ENCODE data around the gene UBE2J1.
A peak's percentile ranks its signal among the peaks of the same experiment; 100 is the strongest.
"Not testable (repeated sequence)": the region's sequence is repeated elsewhere in the genome, so short reads cannot be mapped to it uniquely, and the experiment has no call there.

Gene UBE2J1, protein sequence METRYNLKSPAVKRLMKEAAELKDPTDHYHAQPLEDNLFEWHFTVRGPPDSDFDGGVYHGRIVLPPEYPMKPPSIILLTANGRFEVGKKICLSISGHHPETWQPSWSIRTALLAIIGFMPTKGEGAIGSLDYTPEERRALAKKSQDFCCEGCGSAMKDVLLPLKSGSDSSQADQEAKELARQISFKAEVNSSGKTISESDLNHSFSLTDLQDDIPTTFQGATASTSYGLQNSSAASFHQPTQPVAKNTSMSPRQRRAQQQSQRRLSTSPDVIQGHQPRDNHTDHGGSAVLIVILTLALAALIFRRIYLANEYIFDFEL

DNA sequence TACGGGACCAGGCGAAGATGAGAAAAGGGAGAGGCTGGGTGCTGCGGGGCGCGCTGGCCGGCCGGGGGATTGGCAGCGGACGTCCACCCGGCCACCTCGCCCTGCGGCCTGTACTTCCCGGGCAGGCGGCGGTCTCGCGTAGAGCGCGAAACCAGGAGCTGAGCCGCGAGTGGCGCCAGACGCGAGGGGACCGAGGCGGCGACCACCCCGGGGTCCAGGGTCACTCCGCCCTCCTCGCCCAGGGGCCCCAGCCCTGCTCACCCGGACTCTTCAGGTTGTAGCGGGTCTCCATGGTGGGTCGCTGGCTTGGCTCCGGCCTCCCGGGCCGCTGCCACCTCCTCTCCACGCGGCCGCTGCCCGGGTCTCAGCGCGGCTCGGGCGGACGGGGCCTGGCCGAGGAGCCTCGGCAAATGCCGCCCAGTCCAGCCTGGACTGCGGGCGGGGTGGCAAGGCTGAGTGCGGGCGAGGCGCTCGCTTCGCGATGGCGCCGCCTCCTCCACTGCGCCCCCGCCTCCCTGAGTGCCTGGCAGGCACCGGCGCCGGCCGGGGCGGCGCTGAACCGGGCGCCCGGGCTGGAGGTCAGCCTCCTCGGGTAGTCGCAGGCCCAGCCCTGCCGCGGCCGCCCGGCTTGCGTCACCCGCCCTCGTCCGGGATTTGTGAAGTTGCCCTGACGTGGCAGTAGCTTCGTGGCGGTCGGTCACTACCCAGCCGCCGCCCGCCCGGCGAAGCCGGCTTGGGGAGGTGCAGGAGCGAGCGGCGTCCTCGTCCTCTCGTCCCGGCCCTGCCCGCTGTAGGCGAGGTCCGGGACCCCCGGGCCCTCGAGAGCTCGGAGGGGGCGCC, at the start of gene UBE2J1:
UBE2J1 (minus strand) TSS at position 445 of the 840 bp plus-strand sequence; CDS start at position 292, 153 bp downstream.
- peak; percentile 68 for DNase-seq

DNA sequence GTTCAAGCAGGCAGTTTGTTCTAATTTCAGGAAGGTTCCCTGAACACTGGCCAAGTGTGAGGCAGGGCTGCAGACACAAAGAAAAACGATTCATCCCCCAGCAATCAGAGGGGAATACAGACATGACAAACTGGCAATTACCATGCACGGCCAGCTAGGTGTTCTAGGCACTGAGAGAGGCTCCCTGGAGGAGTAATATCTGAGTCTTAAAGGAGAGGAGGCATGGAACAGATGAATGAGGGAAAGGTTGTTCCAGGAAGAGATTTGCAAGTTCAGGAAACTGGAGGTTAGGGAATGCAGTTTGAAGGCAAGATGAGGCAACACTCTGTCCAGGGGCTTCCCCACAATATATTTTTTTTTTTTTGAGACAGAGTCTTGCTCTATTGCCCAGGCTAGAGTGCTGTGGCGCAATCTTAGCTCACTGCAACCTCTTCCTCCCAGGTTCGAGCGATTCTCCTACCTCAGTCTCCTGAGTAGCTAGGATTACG, 48.4 kb upstream of the UBE2J1 start:
- no peak for DNase-seq

DNA sequence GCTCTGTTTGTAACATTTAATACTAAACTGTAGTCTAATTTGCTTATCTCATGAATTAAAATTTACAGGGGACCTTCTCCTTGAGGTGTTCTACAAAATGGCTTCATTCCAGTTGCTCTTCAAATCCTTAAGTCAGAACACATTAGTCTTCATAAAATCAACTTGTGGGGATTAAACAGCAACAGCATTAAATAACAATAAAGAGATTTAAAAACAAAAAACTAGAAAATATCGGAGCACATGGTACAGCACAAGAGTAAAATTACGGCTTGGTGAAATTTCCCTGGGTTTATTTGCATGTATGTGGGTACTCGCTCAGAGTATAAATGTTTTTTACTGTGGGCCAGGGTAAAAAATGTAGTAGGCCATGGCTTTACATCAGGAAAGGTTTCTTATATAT, 47.5 kb upstream of the UBE2J1 start:
- DNase-seq = no peak

DNA sequence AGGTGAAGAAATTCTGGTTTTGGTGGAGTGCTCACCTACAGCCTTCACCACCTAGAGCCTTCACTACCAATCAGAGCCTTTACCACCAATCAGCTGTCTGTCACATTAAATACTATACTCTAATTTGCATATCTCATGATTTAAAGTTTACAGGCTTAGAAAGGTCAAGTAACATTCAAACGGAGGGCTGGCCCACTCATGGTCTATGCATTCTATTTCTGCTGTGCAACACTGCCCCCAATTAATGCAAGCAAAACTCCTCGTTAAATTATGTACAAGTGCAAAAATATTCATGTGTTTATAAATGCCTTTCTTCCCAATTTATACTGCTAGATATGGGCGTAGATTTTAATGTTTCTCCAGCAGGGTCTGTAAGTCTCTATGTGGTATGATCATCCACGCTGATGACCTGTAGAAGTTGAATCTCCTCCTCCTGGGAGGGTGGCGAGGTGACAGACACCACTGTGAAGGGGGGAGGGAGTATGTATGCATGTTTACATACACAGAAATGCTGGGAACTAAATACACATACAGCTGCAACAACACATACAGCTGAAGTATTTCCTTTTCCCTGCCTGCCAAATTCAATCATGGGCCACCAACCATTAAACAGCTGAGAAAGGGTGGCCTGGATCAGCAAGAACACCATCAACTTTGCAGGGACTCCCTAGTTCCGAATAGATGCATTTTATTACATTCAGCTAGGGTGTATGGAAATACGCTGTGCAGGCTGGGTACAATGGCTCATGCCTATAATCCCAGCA, 46.4 kb upstream of the UBE2J1 start:
- no peak for DNase-seq

DNA sequence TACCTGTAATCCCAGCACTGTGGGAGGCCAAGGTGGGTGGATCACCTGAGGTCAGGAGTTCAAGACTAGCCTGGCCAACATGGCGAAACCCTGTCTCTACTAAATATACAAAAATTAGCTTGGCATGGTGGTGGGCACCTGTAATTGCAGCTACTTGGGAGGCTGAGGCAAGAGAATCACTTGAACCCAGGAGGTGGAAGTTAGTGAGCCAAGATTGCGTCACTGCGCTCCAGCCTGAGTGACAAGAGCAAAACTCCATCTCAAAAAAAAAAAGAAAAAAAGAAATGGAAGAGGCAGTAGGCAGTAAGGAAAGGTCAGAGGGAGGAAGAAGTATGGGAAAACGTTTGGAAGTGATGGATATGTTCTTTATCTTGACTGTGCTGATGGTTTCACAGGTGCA, 45.4 kb upstream of the UBE2J1 start:
- DNase-seq = not testable (repeated sequence)

DNA sequence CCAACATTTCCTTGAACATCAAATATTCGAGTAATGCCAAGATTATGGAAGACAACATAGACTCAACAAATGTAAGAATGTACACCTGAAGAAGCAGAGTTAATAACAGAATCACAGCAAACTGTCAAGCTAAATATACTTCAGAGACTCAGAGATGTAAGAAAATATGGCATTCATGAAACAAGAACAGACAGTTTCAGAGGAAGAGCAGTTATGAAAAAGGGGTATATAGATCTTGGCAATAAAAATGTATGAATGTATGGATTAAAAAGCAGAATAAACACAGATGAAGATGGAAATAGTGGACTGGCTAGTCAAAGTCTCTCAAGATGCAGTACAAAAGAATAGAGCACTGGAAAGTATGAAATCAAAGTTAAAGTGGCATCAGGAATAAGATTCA, 41.1 kb upstream of the UBE2J1 start:
- DNase-seq = no peak

DNA sequence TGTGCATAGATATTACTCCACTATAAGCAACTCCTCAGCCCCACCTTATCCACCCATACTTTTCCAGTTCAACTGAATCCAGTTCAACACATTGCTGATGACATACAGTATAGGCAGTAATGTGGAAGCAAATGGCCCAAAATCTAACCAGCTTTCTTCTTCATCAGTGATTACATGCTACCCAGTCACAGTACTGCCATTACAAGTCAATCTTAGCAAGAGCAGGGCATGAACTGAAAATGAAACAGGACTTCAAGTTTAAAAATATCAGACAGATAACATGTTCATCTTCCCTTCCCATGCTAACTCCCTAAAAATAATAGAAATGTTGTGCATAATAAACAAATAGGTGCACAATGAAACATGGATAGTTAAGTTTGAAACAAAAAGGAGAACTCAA, 40.3 kb upstream of the UBE2J1 start:
- no peak for DNase-seq

DNA sequence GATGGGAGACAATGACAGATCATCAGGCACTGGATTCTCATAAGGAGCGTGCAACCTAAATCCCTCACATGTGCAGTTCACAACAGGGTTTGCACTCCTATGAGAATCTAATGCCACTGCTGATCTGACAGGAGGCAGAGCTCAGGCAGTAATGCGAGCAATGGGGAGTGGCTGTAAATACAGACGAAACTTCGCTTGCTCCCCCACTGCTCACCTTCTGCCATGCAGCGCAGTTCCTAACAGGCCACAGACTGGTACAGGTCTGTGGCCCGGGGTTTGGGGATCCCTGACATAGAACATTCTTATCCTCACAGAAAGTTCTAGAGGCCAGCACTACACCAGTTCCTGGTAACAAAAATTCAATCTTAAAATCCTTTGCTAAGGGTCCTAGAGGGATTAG, 36.3 kb upstream of the UBE2J1 start:
- DNase-seq = no peak

DNA sequence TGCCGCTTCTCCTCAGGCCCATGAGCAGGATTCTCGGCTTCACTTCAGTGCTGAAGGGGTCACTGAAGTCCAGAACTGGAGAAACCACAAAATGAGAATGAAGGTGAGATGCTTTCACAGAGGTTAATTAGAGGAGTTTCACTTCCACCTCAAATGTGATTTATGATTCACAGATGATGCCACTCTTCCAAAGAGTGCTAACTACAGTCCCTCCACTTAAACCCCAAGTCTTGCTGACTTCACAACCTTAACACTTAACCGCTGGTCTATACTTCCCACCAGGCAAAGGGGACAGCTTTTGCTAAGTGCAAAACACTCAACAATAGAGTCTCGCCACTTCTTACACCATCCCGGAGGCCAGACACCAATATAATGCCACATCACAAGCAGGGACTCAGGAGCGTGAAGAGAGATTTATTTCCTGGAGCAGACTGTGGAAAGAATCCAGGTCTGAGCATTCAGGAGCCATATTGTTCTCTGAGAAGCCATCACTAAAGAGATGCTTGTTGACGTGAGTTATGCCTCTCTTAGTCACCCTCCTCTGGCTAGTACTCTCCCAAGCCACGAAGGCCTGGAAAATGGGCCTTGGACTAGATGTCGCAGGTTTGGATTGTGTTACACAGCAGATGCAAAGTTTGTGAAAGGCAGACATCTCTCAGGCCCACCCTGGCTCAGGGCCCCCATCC, 35.1 kb upstream of the UBE2J1 start:
- no peak for DNase-seq

DNA sequence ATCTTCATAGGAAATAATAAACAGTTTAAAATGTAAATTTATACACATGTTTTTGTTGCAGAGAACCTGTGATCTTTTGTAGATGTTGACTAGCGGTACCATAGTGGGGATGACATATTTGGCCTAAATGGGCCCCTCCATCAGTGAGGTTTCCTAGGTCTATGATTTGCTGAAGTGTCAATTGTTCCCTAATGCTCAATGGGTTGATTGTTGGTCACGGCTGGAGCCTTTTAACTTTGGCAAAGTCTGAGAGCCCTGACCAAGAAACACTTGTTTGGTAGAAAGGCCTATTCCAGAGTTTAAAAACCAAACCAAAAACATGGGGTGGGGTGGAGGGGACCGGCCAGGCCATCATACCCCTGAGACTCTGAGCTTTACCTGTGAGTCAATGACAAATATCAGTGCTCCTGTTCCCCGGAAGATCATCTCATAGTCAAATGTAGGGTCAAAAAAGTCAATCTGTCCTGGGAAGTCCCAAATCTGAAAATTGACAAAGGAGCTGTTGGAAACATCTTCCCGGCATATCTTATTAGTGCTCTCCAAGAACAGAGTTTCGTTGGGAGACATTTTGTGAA, 34.5 kb upstream of the UBE2J1 start:
- no peak for DNase-seq

DNA sequence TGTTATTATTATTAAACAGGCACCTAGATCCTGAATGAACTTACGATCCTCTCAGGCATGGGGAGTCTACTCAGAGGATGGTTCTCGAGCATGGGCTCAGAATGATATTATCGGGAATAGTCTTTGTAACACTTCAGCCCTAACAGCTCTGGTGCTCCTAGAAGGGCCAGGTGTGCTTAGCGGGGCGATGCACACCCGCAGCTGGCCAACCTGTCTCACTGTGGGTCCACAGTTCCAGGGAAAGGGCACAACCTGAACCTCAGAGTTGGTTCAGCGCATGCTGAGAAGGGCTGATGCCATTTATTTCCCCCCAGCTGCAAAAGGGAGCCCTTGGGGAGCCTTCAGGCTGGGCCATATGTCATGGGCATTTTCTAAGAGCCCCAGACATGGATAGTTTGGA, 33.3 kb upstream of the UBE2J1 start:
- no peak for DNase-seq

DNA sequence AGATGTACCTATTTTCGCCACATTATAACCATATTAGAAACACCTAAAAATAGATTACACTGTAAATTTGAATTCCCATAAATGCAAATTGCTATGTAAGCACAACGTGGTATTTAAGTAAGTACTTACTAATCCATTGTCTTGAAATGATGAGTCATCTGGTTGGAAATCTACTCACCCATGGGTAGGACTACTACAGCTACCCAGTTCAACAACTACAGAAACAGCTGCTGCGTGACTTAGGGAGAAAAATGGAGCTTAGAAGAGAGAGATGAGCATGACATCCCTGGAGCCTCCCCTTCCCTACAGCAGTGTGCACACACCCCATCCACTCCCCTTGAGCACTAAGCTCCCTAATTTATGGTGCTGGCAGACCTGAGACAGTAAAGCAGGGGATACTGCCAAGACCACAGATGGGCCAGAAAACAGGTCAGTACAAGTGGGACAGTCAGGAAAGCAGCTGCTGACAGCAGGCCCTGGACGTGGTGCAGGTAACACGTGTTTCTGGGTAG, 32.7 kb upstream of the UBE2J1 start:
- no peak for DNase-seq

DNA sequence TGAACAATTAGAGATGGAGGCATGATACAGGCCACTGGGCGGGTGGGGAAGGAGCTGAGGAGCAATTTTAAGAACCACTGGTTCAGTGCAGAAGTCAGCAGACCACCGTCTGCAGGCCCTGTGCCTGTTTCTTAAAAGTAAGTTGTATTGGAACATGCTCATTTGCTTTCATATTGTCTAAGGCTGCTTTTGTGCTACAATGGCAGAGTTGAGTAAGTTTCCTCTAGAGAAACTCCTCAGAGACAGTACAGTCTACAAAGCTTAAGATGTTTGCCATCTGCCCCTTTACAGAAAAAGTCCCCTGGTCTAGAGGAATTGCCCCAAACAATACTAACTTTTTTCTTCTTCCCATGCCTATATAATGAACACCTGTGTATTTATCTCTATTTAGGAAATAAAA, 28.5 kb upstream of the UBE2J1 start:
- no peak for DNase-seq

DNA sequence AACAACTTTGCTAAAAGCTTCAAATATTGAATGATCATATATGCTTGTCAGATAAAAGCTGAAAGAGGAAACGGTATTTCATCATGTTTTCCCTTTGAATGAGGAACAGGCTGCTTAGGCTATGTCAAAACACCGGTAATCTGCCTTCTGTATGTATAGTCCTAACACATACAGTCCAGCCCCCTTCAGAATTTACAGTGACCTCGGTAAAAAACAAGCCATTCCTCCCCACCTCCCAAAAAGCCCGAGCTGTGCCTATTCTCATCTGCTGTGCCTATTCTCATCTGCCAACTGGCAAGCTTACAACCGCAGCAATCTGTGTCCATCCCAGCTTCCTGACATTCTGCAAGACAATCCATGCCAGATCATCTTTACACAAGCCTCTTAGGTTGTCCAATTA, 26.8 kb upstream of the UBE2J1 start:
- no peak for DNase-seq

DNA sequence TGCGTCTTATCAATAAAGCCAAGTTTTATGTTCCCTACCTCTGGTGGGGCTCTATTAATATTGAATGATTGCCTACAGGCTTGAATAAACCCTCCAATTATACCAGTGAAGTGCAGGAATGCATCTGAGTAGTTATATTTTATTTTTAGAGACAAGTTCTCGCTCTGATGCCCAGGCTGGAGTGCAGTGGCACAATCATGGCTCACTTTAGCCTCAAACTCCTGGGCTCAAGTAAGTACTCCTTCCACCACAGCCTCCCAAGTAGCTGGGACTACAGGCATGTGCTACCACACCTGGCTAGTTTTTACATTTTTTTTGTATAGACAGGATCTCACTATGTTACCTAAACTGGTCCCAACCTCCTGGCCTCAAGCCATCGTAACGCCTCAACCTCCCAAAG, 26.1 kb upstream of the UBE2J1 start:
- DNase-seq = no peak

DNA sequence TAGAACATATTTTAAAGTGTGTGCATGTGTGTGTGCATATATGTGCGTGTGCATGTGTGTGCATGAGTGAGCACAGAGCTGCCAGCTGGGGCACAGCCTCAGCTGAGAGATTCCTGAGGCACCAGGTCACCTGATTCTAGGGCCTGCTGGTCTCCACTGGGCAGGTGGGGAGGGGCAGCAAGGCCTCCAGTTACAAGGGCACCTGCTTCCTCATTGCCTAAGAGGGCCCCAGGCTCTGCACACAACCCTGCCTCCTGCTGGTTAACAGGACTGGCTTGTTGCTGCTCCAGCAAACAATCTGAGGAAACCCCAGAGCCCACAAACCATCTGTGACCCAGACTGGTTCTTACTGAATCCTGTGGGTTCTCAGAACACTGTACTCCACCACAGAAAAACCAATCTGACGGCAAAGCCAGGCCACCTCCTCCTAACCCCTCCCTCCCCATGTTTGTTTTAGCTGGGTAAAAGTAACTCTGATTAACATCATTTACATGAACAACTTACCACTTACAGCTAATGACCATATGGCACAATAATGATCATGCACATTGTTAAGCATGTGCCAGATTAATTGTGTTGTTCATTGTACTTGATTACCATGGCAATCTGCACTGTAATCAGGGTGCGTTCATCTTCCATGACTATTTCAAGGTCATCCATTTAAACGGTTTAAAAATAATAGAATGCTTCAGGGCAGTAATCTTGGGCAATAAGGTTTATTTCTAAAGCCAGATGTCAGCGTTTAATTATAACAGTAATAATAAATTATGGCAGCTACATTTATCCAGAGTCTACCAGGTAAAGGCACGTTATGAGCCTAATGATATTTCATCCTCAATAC, 23.1 kb upstream of the UBE2J1 start:
- peak; percentile 59 for DNase-seq

DNA sequence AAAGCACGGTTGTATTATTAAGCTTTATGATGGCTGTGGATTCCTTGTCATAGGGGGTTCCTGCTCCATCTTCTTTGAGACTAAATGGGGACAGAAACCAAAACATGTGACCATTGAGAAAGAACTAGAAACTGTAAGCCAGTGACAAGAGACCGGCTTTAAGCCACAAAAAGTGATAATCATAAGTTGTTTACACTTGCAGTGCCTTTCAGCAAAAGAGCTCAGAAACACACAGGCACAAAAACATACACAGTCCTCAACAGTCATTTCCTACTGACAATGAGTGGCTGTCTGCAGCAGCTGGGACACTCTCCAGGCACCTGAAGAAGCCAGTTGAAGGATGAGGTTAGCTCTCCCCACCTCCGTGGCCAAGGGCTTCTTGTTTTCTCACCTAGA, 20.0 kb upstream of the UBE2J1 start:
- DNase-seq = no peak

DNA sequence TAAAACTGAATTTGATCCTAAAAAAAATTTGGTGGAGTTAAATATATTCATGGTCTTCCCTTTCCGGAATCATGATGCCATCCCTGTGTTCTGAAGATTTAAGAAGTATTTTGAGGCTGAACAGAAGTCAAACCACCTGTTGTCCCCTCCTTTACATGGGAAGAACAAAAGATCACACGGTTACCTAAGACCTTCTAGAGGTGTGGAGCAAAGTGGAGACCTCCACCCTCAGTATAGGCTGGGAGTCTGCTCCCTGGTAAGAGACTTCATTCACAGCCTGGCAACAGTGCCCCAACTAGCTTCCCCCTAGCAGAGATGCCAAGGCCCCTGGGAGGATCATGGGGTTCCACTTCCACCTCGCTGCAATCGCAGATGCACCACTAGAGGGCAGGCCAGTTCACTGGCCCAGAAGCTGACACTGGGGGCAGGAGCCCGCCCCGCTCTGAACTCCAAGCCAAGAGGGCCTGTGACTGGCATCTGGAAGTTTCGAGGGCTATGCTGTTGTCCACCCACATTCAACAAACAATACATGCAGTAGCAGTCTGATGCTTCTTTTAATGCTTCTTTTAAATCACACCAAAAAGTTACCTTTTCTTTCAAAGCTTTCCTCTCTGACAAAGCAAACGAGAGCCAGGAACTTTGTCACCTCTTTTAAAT, 19.5 kb upstream of the UBE2J1 start:
- peak; percentile 68 for DNase-seq

DNA sequence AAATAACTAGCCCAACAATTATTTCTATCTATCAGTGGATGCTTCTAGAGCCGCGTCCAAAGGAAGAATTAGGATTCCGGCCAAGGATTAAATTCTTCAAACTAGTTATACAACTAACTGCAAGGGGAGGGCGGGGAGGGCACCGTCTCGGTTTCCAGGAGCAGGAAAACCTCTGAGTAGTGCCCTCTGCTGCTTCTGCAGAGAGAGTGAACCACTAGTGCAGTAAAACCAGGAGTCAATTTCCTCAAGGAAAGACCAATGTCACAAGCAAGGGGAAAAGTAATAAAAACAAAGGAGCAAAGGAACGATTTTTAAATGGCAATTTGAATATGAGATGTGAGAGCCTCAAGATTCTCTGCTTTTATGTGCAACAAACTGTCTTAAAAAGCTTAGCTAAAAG, 16.5 kb upstream of the UBE2J1 start:
- DNase-seq = no peak

DNA sequence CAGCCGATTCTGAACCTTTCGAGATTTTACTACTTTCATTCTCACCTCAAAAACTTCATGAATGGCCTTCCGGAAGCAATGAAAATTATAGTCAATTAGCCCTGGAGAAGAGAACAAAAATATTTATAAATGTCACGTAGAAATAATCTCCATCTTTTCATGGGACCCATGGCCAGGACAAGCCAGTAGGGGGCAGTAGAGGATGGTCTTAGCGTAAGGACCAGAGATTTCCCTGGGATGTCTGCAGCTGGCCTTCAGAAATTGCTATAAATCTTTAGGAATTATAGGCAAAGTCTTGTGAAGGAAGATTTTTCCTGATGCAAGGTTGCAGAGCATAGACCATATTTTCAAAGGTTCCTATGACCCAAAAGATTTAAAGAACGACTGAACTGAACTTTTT, 15.6 kb upstream of the UBE2J1 start:
- peak; percentile 50 for DNase-seq

DNA sequence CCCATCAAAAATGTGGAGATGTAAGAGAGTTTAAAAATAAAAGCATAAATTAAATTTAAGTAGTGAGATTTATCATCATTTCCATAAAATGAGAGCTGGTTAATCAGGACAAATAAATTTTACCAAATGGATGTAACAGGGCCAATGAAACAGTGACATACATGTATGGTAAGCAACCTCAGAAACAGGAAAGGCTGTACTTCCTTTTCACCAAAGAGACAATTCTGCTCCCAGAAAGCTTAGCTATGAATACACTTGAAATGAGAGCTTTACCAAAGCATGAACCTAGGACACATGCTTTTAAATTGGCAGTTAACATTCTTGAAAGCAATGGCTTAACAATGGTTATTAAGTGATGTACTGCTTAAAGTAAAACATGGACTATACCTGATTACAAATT, 12.1 kb upstream of the UBE2J1 start:
- DNase-seq = no peak
